ENCODE measurements around the gene ASS1.

Gene ASS1

DNA sequence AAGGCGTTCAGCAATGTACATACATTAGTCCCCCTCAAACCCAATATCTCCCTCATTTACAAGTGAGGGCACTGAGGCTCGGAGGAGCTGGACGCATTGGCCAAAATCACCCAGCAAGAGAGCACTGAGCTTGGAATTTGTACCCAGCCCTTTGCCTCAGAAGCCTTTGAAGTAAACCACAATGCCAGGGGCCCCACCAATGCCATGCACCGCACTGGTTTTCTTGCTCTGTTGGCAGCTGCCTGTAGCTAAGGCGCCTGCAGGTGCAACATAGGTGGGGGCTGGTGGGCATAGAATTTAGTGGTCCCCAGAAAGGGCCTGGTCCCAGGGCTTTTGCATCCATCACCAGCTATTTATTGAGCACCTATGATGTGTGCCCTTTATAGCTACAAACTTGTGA is 97.3 kb downstream of the ASS1 start:
- no peaks in the 10 kb centered on the region for H3K4me1 ChIP-seq (ENCODE audit: control insufficient read depth, insufficient read depth, low read length)
- no peaks in the 10 kb centered on the region for H3K9me3 ChIP-seq (ENCODE audit: control insufficient read depth, low read length)
- no peak overlapping the region for H3K4me3 ChIP-seq (ENCODE audit: low read length)
- H3K27me3 ChIP-seq (ENCODE audit: control insufficient read depth, insufficient read depth, low read length) = peaks cover 34% of the 10 kb centered on the region
- H3K9ac ChIP-seq (ENCODE audit: low read length) = no peak overlapping the region
- no peaks in the 10 kb centered on the region for H3K36me3 ChIP-seq (ENCODE audit: control insufficient read depth, insufficient read depth, low read length)

DNA sequence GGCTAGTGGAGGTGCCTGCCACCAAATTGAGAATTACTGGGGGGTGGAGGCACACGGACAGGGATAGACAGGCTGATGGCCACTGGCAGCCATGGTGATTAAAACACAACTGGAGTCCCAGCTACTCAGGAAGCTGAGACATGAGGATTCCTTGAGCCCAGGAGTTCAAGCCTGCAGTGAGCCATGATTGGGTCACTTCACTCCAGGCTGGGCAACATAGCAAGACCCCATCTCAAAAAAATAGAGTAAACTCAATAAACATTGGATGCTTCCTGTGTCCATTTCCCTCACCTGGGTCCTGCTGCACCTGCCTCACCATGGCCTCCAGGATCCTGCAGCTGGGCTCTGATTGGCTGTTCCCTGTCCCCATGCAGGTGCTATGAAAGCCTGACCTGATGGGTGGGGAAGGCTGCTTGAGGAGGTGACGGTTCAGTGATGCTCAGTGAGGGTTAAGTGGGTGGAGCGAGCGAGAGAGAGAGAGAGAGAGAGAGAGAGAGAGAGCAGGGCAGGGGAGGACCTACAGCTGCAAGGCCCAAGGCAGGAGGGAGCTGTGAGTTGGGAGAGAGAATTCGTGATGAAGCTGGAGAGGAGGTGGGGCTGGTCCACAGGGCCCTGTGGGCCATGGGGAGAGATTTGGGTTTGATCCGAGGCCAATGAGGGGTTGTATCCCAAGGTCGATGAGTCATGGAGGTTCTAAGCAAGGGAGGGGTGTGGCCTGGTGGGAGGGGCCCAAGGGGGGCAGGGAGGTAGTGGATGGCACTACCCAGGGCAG is 97.9 kb downstream of the ASS1 start:
- Histone ChIP-seq H3K27me3 (ENCODE audit: control insufficient read depth, insufficient read depth, low read length) (peaks cover 28% of the 10 kb centered on the region), H3K9me3 (ENCODE audit: control insufficient read depth, low read length) (no peaks in the 10 kb centered on the region), H3K9ac (ENCODE audit: low read length) (no peak overlapping the region), H3K36me3 (ENCODE audit: control insufficient read depth, insufficient read depth, low read length) (no peaks in the 10 kb centered on the region), H3K4me1 (ENCODE audit: control insufficient read depth, insufficient read depth, low read length) (no peaks in the 10 kb centered on the region), H3K4me3 (ENCODE audit: low read length) (no peak overlapping the region)

DNA sequence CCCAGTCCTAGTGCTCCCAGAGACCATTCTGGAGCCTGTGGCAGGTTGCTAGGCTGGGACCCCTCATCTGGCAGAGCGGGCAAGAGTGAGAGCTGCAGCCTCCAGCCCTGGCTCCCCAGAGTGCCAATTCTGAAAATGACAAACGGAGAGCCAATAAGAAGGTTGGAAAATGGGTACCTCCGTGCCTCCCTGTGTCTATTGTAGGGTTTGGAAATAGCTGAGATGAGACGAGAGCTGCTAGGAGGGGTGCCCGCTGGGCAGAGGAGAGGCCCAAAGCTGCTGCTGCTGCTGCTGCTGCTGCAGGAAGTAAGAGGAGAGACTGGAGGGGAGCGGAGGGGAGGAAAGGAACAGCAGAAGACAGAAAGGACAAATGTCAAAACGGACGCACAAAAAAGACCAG is 98.6 kb downstream of the ASS1 start:
- Histone ChIP-seq H3K9ac (ENCODE audit: low read length) (no peak overlapping the region), H3K4me3 (ENCODE audit: low read length) (no peak overlapping the region), H3K36me3 (ENCODE audit: control insufficient read depth, insufficient read depth, low read length) (no peaks in the 10 kb centered on the region), H3K4me1 (ENCODE audit: control insufficient read depth, insufficient read depth, low read length) (no peaks in the 10 kb centered on the region), H3K9me3 (ENCODE audit: control insufficient read depth, low read length) (no peaks in the 10 kb centered on the region), H3K27me3 (ENCODE audit: control insufficient read depth, insufficient read depth, low read length) (peaks cover 24% of the 10 kb centered on the region)

DNA sequence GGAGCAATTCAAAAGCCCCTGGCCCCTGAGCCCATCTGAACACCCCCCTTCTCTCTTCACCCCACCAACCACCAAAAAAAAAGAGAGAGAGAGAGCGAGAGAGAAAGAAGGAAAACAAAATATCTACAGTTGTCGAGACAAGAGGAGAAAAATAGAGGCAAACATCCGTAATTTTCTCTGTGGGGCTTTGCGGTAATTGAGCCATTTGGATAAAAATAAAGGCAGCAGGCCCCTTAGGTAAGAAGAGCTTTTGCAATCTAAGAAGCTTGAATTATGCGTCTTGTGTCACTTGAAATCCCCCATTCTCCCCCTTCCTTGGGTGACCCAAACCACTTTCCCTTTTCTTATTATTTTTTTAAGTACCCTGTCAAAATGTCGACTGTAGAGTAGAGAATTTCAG is 99.1 kb downstream of the ASS1 start:
- Histone ChIP-seq H3K4me1 (ENCODE audit: control insufficient read depth, insufficient read depth, low read length) (no peaks in the 10 kb centered on the region), H3K36me3 (ENCODE audit: control insufficient read depth, insufficient read depth, low read length) (no peaks in the 10 kb centered on the region), H3K9ac (ENCODE audit: low read length) (no peak overlapping the region), H3K27me3 (ENCODE audit: control insufficient read depth, insufficient read depth, low read length) (peaks cover 20% of the 10 kb centered on the region), H3K9me3 (ENCODE audit: control insufficient read depth, low read length) (no peaks in the 10 kb centered on the region), H3K4me3 (ENCODE audit: low read length) (no peak overlapping the region)

DNA sequence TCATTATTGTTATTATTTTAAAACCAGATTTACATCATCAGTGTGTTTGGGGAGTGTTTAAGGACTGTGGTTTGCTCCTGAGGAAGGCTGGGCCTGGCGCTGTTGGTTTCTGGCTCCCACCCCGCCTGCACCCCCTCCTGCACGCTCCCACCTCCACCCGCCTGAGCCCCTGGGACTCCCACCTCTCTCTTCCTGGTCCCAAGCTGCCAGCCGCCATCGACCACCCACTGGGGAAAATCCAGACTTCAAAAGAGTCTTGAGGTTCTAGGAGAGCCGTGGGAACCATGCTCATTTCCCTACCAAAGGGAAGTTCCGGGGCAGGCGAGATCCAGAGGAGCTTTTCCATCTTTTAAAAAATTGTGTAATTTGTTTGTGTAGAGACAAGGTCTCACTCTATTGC is 99.6 kb downstream of the ASS1 start:
- H3K9me3 ChIP-seq (ENCODE audit: control insufficient read depth, low read length) = no peaks in the 10 kb centered on the region
- H3K9ac ChIP-seq (ENCODE audit: low read length) = no peak overlapping the region
- H3K4me3 ChIP-seq (ENCODE audit: low read length) = no peak overlapping the region
- no peaks in the 10 kb centered on the region for H3K4me1 ChIP-seq (ENCODE audit: control insufficient read depth, insufficient read depth, low read length)
- H3K27me3 ChIP-seq (ENCODE audit: control insufficient read depth, insufficient read depth, low read length) = peaks cover 18% of the 10 kb centered on the region
- H3K36me3 ChIP-seq (ENCODE audit: control insufficient read depth, insufficient read depth, low read length) = no peaks in the 10 kb centered on the region

DNA sequence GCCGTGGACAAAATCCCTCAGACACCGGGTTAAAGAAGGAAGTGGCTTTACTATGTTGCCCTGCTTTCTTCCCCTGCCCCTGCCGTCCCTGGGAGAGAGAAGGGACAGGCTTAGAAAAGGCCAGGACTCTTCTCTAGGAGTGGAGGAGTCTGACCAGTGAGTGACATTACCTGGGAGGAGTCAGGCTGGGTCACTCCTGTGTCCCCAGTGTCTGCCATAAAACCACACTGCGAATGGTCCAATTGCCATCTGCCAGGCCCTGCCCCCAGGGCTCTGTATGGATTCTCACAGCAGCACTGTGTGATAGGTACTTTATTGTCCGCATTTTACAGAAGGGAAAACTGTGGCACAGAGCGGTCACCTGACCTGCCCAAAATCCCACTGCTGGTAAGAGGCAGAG is 103.3 kb downstream of the ASS1 start:
- H3K36me3 ChIP-seq (ENCODE audit: control insufficient read depth, insufficient read depth, low read length) = no peaks in the 10 kb centered on the region
- H3K27me3 ChIP-seq (ENCODE audit: control insufficient read depth, insufficient read depth, low read length) = no peaks in the 10 kb centered on the region
- no peaks in the 10 kb centered on the region for H3K9me3 ChIP-seq (ENCODE audit: control insufficient read depth, low read length)
- H3K4me1 ChIP-seq (ENCODE audit: control insufficient read depth, insufficient read depth, low read length) = no peaks in the 10 kb centered on the region
- H3K9ac ChIP-seq (ENCODE audit: low read length) = no peak overlapping the region
- H3K4me3 ChIP-seq (ENCODE audit: low read length) = no peak overlapping the region

DNA sequence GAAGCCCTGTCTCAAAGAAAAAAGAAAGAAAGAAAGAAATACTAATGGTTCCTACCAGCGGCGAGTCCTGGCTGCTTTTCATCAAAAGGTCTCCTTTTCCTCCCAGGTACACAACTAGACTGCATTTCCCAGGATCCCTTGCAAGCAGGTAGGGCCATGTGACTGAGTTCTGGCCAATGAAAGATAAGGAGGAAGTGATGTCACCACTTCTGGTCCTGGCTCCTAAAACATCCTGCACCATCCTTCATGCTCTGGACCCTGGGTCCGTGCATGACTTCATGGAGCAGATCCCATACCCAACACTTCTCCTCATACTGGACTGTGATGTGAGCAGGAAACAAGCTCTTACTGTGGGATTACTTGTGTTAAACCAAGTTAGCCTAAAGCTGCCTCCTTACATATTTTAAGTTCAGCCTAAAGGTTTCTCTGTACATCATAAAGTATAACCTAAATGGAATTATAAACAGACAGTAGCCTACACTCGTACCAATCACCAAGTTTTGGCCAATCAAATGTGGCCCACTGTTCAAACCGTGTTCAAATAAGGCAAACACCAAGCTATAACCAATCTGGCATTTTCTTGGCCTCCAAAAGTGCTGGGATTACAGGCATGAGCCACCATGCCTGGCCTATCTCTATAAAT is 104.5 kb downstream of the ASS1 start:
- Histone ChIP-seq H3K36me3 (ENCODE audit: control insufficient read depth, insufficient read depth, low read length) (no peaks in the 10 kb centered on the region), H3K4me1 (ENCODE audit: control insufficient read depth, insufficient read depth, low read length) (no peaks in the 10 kb centered on the region), H3K9me3 (ENCODE audit: control insufficient read depth, low read length) (no peaks in the 10 kb centered on the region), H3K4me3 (ENCODE audit: low read length) (no peak overlapping the region), H3K9ac (ENCODE audit: low read length) (no peak overlapping the region), H3K27me3 (ENCODE audit: control insufficient read depth, insufficient read depth, low read length) (no peaks in the 10 kb centered on the region)
